Right atrium auricular region (tissue), 2 donors: ENCODE results near the gene ARHGEF10L. TPM values are rescaled to one million over a fixed set of nuclear protein-coding genes. Genes with fewer than 3 reads are reported as not detected.

Experiments used
- DNase-seq: peaks from one replicate; pipeline ENCODE4 v3.0.0-alpha.2; 2019; ENCODE audit warnings: low spot score
- H3K27ac ChIP-seq, 2 donors: fragments of 200-600 bp; sonication (generic); 1 replicate in 1 of 2; 2 replicates in 1 of 2; pipeline ENCODE4 v1.5.1; 2016 to 2019
- H3K27me3 ChIP-seq, 2 donors: fragments of 200-600 bp; sonication (generic); one replicate each; pipeline versions ENCODE4 v1.5.1 to v1.6.0; 2017 to 2019
- H3K36me3 ChIP-seq: fragments of 200-600 bp; sonication (generic); one replicate; pipeline ENCODE4 v1.5.1; 2016
- H3K4me1 ChIP-seq, 2 donors: fragments of 200-600 bp; sonication (generic); one replicate each; pipeline versions ENCODE4 v1.5.1 to v1.6.0; 2017 to 2019
- H3K4me3 ChIP-seq, 2 donors: fragments of 200-600 bp; sonication (generic); 1 replicate in 1 of 2; 2 replicates in 1 of 2; pipeline ENCODE4 v1.5.1; 2017 to 2019; ENCODE audit warnings: mild to moderate bottlenecking in 1 of 2, moderate library complexity in 1 of 2
- H3K9me3 ChIP-seq, 2 donors: fragments of 200-600 bp; sonication (generic); one replicate each; pipeline ENCODE4 v1.5.1; 2019
- total RNA-seq, 2 donors: library from RNA; depleted of rRNA; stranded (reverse); fragments of >200 nt; gene quantifications; one replicate each; pipeline ENCODE4 v1.1.0, GENCODE V29; 2016
- TF ChIP-seq, protein P1 (sequence below), 2 donors: fragments of 200-600 bp; sonication (generic); IDR thresholded peaks; one replicate each; pipeline ENCODE4 v1.5.1; 2019; ENCODE audit warnings: antibody characterized with exemption in 2 of 2

Gene ARHGEF10L
- total RNA-seq, 2 donors from 2014 or later = 49.3 to 52.2 TPM

DNA sequence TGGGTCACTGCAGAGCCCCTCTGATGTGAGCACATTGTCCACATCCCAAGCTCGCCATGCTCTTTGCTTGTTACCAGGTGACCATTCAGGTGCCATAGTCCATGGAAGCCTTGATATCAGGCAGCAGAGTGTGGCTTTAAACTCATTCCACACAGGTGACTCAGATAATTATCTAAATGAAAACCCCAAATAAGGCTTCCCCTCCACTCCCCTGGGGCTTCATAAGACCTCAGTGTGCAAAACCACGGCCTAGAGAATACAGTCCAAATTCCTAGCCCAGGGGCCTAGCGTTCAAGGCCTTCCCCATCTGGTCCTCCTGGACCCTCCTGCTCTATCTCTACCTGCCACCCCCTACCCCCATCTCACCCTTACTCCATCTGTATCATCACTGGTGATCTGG, 97.1 kb downstream of the ARHGEF10L start:
- Histone ChIP-seq H3K4me3 (no peak overlapping the region), H3K4me1 (peaks cover 0 to under 1% of the 10 kb centered on the region in 2 donors), H3K9me3 (no peaks in the 10 kb centered on the region), H3K36me3 (peaks cover 98% of the 10 kb centered on the region), H3K27me3 (no peaks in the 10 kb centered on the region), H3K27ac (peak overlapping the region in 1 of 2 donors; percentile 3)
- no peak for DNase-seq
- TF ChIP-seq, protein P1, sequence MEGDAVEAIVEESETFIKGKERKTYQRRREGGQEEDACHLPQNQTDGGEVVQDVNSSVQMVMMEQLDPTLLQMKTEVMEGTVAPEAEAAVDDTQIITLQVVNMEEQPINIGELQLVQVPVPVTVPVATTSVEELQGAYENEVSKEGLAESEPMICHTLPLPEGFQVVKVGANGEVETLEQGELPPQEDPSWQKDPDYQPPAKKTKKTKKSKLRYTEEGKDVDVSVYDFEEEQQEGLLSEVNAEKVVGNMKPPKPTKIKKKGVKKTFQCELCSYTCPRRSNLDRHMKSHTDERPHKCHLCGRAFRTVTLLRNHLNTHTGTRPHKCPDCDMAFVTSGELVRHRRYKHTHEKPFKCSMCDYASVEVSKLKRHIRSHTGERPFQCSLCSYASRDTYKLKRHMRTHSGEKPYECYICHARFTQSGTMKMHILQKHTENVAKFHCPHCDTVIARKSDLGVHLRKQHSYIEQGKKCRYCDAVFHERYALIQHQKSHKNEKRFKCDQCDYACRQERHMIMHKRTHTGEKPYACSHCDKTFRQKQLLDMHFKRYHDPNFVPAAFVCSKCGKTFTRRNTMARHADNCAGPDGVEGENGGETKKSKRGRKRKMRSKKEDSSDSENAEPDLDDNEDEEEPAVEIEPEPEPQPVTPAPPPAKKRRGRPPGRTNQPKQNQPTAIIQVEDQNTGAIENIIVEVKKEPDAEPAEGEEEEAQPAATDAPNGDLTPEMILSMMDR (IDR thresholded peaks at IDR 0.05) = no peak

- H3K36me3 ChIP-seq = peaks cover 98% of the 10 kb centered on the region
- no peak overlapping the region for H3K27ac ChIP-seq
- TF ChIP-seq, protein P1 (IDR thresholded peaks at IDR 0.05) = no peak
- no peaks in the 10 kb centered on the region for H3K4me1 ChIP-seq
- H3K4me3 ChIP-seq = no peak overlapping the region
- DNase-seq = no peak
- no peaks in the 10 kb centered on the region for H3K9me3 ChIP-seq
- H3K27me3 ChIP-seq = no peaks in the 10 kb centered on the region
Measured at GRCh38 chr1:17637055-17637454, 97.6 kb downstream of the ARHGEF10L start.

DNA sequence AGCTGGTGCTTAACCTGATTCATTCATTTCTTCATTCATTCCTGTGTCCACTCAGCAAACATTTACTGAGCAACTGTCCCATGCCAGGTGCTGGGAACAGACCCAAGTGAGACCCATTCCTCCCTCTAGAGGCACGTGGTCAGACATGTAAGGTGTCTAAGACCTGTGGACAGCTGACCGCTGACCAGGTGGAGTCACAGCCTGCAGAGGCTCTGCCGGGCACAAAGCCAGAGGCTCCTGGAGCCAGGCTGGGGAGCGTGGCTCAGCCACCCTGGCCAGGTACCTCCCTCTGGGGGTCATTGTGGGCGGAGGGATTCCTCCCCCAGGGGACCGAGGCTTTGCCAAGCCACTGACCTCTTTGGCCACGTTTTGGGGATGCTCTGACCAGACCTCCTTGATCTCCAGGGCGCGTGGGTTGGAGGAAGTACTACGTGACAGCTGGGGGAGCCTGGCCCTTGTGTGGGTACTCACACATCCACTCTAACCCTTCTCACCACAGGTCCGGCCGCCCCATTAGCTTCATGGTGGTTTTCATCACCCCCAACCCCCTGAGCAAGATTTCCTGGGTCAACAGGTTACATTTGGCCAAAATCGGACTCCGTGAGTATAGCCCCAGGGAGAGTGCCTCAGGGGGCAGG, 100.3 kb downstream of the ARHGEF10L start:
- Histone ChIP-seq H3K4me1 (peaks cover 0 to 7% of the 10 kb centered on the region in 2 donors), H3K36me3 (peaks cover 81% of the 10 kb centered on the region), H3K27ac (no peak overlapping the region), H3K4me3 (no peak overlapping the region), H3K9me3 (no peaks in the 10 kb centered on the region), H3K27me3 (no peaks in the 10 kb centered on the region)
- DNase-seq = no peak
- TF ChIP-seq, protein P1 (IDR thresholded peaks at IDR 0.05) = no peak

GRCh38 chr1:17640393-17640792, 100.9 kb downstream of the ARHGEF10L start:
- H3K36me3 ChIP-seq = peaks cover 81% of the 10 kb centered on the region
- DNase-seq = no peak
- TF ChIP-seq, protein P1 (IDR thresholded peaks at IDR 0.05) = no peak

DNA sequence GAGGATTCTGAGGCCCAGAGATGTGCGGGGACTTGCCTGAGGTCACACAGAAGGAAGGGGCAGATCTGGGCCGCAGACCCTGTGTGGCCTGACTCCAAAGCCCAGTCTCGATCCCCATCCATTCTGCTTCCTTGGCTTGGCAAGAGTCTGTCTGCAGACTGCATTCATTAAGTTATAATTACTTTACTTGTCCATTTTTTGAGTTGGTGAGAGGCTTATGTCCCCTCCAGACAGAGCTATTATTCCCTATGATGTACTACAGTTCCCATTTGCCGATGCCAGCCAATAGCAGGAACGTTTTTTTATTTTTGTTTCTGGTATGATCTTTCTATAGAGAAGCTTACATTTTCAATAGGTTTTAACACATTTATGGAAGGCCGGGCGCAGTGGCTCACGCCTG, 101.5 kb downstream of the ARHGEF10L start:
- no peak for DNase-seq
- H3K36me3 ChIP-seq = peaks cover 76% of the 10 kb centered on the region
- no peak overlapping the region for H3K27ac ChIP-seq
- H3K4me1 ChIP-seq = peaks cover 0 to 7% of the 10 kb centered on the region in 2 donors
- TF ChIP-seq, protein P1 (IDR thresholded peaks at IDR 0.05) = no peak
- H3K4me3 ChIP-seq = no peak overlapping the region
- H3K9me3 ChIP-seq = no peaks in the 10 kb centered on the region
- H3K27me3 ChIP-seq = no peaks in the 10 kb centered on the region

More at GRCh38 chr1:17640393-17640792, 100.9 kb downstream of the ARHGEF10L start:
- H3K4me3 ChIP-seq = no peak overlapping the region
- H3K27ac ChIP-seq = no peak overlapping the region
- no peaks in the 10 kb centered on the region for H3K9me3 ChIP-seq
- H3K4me1 ChIP-seq = peaks cover 0 to 7% of the 10 kb centered on the region in 2 donors
- no peaks in the 10 kb centered on the region for H3K27me3 ChIP-seq

DNA sequence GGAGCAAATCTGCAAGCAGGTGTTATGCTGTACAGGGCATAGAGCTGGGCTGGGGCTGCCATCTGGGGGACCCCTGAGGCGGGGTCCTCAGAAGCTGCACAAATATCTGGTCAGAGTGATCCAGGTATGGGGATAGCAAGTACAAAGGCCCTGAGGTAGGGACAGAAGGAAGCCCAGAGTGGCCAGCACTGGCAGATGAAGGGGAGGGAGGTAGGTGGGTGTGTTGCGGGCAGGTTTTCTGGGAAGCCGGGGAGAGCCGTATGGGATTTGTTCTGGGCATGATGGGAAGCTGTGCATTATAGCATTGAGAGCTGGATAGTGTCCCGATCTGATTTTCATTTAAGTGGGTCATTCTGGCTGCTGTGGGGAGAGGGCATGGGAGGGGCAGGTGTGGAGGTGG, 102.7 kb downstream of the ARHGEF10L start:
- Histone ChIP-seq H3K4me3 (no peak overlapping the region), H3K27ac (no peak overlapping the region), H3K36me3 (peaks cover 70% of the 10 kb centered on the region), H3K4me1 (peaks cover 0 to 7% of the 10 kb centered on the region in 2 donors), H3K9me3 (no peaks in the 10 kb centered on the region), H3K27me3 (no peaks in the 10 kb centered on the region)
- DNase-seq = no peak
- TF ChIP-seq, protein P1 (IDR thresholded peaks at IDR 0.05) = no peak
